ENCODE data around the gene LRRC45. TPM values are rescaled to one million over a fixed set of nuclear protein-coding genes. Genes with fewer than 3 reads are reported as not detected.

Gene LRRC45
- total and polyA plus RNA-seq, 9 of the 15 experiments (the other 6 are each of a cell fraction or from before 2014, with no cell fraction given): 3.5 to 21.5 (median 11.2) TPM; not detected in 2

GRCh38 chr17:81977211-81977808 is 45.8 kb upstream of the LRRC45 start, which contains the start of gene ASPSCR1 (continued):
- TF ChIP-seq ZBTB12 (CRISPR knock-in tag; IDR thresholded peaks at IDR 0.05) (peak; percentile 71), KLF1 (tag; IDR thresholded peaks at IDR 0.05) (peak; percentile 81), ETS2 (tag; IDR thresholded peaks at IDR 0.05; ENCODE audit: borderline replicate concordance, poor library complexity, severe bottlenecking) (no peak), SIN3B (IDR thresholded peaks at IDR 0.05; ENCODE audit: low read depth) (peak; percentile 95)

GRCh38 chr17:81978524-81979298 is 44.4 kb upstream of the LRRC45 start:
- H3K4me3 ChIP-seq: no peak overlapping the region; the same call in 1 of the 2 replicates
- ATAC-seq (no peak), FAIRE-seq (no peak), DNase-seq (ENCODE audit: extremely low read depth in 1 of 4, low spot score in 3 of 4) (no peak)
- no peaks in the 10 kb centered on the region for H3K9me1 ChIP-seq (ENCODE audit: control insufficient read depth, insufficient read depth, low read length)
- BruUV-seq (replicated peaks): TSS peak; percentile 50
- H3K79me2 ChIP-seq (ENCODE audit: control insufficient read depth, insufficient read depth, low read length): peaks cover 16% of the 10 kb centered on the region; the same call in 2 of the 3 replicates
- no peak overlapping the region for H3K27ac ChIP-seq (ENCODE audit: extremely low read depth, low read depth, low read length)
- no peak overlapping the region for H3K4me2 ChIP-seq (ENCODE audit: insufficient read depth, low read length)
- no peaks in the 10 kb centered on the region for H3K27me3 ChIP-seq (ENCODE audit: control insufficient read depth in 2 of 2, insufficient read depth in 2 of 2, low read length in 2 of 2)
- WGBS (ENCODE audit: insufficient coverage, low coverage, missing lambda C conversion rate): 95% methylated on average over 25 of the region's 27 CpGs
- peaks cover 25% of the 10 kb centered on the region; the same call in 1 of the 3 replicates for H3K36me3 ChIP-seq (ENCODE audit: control insufficient read depth, insufficient read depth, low read length)
- H3K9ac ChIP-seq (ENCODE audit: insufficient read depth in 1 of 2, low read depth in 2 of 2, low read length in 2 of 2): peak overlapping the region; percentile 68 to 95; a peak in 2 of 4 replicates
- no peak overlapping the region for H2AFZ ChIP-seq (ENCODE audit: low read depth, low read length)
- H3K9me3 ChIP-seq (replicated peaks; ENCODE audit: control insufficient read depth, insufficient read depth, low read depth, low read length): no peaks in the 10 kb centered on the region
- TF ChIP-seq ZNF436 (CRISPR knock-in tag; IDR thresholded peaks at IDR 0.05): no peak
- peak; percentile 3 for TF ChIP-seq KDM5B (IDR thresholded peaks at IDR 0.05; ENCODE audit: insufficient replicate concordance, low read depth, low read length)
- 0 out of 2 replicates have a peak, but pooled peaks have one; percentile 11 for TF ChIP-seq ZC3H4 (CRISPR knock-in tag; IDR thresholded peaks at IDR 0.05; ENCODE audit: borderline replicate concordance)
- ChIA-PET CTCF (ENCODE audit: low intra/inter-chr PET ratio) (no interaction called here), POLR2A (interaction anchor here (0.6 to 1.3 kb wide), 2 partner anchors 268 to 467 kb away, joined by 3 to 5 read pairs; no protein-coding TSS in a partner anchor)
- no peaks in the 10 kb centered on the region for H4K20me1 ChIP-seq (replicated peaks; ENCODE audit: control insufficient read depth, insufficient read depth, low read length)
- peaks cover 23 to 35% of the 10 kb centered on the region in 2 experiments for H3K4me1 ChIP-seq (replicated peaks in 1 of 2; ENCODE audit: control insufficient read depth in 2 of 2, insufficient read depth in 2 of 2, low read length in 2 of 2)
- intact Hi-C loops (cut with micrococcal nuclease) (loop anchor here (5.0 kb wide), 1 partner anchor 44 kb away; the partner anchor contains the start of genes CENPX and LRRC45), in situ Hi-C loops (cut with MboI) (no loop called here)
